Activated naive CD8-positive, alpha-beta T cell treated with anti-CD3 and anti-CD28 coated beads, Interleukin-2, amount 50 U/mL, for 16 hours (primary cell): Measurements from ENCODE around the gene ETS1.

ENCODE experiments used
- DNase-seq: peaks from one replicate; pipeline ENCODE4 v3.0.0-alpha.2; 2020; ENCODE audit warnings: low read depth, low spot score

ETS1 gene

DNA sequence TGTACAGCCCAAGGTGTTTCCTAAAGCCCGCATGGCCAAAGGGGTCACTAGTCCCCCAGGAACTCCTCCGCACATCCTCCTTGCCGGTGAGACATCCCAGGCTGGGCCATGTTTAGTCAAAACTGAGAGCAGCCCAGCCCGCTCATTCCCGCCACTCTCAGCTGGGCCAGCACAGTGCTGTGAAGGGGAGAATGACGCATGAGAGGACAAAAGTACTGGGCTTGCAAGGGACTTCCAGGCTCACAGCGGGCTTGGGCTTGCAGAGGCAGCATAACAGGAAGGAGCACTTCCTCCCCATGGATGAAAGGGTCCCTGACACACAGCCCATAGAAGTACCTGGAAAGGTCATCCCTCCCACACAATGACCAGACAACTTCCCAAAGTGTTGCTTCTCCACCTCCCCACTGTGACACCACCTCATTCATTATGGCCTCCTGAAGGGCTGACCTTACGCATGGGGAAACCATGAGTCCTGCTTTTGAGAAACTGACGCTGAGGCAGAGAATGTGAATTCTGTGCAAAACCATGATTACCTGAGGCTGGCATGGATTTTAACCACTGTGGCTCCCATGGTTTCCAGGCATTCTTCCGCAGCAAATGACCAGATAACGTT lies 19.1 kb downstream of the ETS1 start:
- no peak for DNase-seq

DNA sequence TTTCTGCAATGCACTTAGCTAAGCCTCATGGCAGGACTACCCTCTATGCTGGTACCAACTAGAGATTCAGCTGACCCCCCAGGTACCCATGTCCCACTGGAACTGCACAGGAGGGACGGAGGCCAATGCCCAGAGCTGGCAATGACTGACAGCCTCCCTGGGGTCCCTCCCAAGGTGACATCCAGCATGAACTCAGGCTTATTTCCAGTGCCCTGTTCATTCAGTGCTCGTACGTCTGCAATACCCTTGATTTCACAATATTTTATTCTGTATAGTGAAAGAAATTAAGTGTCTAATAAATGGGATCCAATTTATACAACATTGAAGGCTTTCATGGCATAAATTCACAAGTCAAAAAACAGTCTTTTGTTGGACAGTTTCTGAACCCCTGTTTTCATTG lies 20.2 kb downstream of the ETS1 start:
- DNase-seq, result no peak

DNA sequence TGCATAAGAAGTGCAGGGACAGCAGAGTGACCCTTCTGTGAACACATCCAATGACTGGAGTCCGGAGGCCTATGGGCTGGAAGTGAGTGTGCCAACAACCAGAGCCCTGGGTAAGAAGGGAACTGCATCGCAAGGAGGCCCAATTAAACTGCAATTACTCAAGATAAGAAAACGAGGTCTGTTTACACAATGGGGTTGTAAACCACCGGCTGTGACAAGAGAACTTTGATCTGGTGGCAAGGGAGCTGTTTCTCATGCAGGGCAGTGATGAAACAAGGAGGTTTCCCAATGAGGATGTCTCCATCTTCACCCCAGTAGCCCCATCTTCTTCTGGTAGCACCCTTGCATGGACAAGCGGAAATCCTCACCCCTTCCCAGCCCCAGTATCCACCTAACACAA lies 21.5 kb downstream of the ETS1 start:
- no peak for DNase-seq

DNA sequence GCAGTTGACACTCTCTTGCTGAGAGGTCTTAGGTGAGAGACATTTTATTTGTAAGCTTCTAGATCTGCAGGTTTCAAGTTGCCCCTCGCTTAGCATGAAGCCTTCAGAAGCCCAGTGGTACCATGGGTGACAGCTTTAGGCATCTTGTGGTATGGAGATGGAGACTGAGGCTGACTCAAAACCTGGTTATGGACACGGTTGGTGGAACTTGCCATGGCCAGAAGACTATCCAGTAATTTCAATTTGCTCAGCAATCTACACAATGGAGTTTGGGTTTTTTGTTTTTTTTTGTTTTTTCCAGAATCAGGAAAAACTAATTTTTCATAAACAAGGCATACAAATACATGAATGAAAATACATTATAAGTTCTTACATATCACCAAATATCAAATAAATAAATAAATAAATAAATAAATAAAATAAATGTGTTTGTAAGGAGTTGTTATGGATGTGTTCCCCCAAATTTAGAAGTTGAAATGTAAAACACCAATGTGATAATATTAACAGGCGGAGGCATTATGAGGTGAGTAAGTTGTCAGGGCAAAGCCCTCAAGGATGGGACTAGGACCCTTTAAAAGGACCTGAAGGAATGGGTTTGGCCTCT lies 22.6 kb downstream of the ETS1 start:
- DNase-seq, result no peak

DNA sequence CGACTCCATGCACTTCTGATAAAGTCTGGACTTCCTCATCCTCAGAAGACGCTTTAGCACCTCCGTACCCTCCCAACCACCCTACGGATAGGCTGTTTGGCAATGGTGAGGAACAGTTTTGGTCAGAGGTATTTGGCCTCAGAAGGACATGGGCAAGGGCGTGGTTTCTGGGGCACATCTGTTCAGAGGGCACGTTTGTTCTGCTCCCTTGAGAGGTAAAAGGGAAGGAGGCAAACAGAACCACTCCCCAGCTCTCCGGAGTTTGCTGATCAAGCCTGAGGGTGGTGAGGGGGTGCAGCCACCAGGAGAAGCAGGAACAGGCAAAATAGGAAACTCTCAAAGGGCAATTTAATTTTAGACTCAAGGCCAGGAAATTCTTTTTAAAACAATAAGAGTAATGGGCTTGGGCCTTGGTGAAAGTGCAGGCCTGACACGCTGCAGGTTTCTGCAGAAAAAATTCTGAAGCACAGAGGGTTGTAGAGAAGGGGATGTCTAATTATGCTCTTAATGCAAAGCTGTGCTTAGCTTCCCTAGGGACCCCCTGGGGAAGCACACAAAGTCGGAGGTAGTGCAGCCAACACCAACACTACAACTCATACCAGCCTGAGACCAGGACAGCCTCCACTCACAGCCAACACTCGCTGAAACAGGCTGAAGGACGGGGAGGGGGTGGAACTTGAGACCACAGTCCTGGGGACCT lies 23.3 kb downstream of the ETS1 start:
- no peak for DNase-seq

DNA sequence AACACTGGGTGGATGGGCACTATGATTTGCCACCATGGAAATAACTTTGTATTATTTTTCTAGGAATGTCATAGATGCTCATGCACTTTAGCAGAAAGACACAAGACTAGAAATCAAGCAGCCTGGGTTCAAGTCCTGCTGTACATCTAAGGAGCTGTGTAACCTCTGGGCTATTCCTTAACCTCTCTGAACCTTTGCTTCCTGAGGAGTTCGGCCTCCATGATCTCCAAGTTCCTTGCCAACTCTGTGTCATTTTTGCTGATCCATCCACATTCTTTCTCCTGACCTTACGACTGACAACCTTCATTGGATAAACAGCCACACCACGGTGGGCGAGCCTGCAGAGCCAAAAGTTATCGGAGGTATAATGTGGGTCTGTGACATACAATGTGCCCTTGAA lies 24.1 kb downstream of the ETS1 start:
- no peak for DNase-seq

DNA sequence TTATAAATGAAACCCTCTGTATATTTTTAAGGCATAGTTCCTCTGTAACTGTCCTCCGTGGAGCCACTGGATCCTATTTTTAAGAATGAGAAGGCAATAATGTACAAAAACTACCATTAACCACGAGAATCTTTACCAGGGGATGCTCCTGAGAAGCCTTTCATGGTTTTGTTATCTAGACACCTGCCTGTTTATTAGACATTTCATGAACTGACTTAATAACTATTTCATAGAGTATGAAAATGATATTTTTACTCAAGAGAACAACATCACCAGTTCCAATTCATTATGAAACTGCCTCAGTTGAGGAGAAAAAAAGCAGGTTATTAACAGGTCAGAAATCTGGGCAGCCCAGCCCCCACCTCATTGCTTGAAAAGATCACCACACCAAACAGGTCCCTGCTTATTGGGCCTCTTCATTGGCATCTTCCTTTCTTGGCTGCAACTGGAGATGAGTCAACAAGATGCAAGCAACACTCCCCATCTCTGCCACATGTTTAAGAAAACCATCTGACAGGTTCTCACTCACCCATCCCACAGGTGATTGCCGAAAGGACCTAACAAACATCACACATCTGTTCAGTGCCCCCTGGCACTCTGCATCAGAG lies 27.8 kb downstream of the ETS1 start:
- DNase-seq, result no peak

DNA sequence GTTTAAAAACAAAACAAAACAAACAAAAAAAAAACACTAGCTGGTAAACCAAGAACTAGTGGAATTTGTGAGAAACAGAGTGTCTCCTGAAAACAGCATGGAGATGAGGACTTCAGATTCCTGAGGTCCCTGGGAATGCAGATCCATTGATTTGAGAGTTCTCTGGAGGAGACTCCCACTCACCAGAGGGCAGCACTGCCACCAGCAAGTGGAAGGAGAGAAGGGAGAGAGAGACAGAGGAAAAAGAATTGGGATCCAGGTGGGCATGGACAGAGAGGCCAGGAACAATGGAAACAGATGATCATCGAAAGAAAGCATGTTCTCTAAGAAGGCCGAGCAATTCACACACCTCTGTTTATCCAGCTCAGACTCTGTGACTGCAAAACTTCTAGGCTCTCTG lies 31.8 kb downstream of the ETS1 start:
- no peak for DNase-seq

DNA sequence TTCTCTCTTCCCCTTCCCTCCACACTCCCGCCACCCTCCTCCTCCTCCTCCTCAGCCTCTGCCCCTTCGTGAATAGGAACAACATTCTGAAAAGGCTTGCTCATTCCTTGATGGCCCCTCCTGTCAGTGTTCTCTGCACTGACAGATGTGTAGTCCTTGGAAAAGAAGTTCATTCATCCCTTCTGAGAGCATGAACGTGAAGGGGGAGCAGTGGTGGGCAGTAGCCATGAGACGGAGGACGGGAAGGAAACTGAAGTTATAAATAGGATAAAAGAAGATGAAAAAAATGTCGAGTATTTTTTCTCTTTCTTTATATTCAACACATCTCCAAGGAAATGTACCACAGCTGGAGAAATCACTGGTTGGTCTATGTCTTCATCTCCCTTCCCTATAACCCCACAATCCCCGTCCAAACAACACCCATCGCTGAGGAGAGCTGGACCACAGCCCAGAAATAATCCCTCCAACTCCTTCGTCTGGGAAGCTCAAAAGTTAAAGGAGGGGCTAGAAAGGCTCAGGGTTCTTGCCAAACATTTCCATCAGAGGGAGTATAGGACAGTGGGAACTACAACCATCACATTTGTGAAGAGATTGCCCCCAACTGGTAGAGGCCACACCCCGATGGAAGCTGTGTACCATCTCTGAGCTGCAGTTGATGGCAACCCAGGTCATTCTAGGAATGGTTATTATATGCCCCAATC lies 33.5 kb downstream of the ETS1 start:
- no peak for DNase-seq

DNA sequence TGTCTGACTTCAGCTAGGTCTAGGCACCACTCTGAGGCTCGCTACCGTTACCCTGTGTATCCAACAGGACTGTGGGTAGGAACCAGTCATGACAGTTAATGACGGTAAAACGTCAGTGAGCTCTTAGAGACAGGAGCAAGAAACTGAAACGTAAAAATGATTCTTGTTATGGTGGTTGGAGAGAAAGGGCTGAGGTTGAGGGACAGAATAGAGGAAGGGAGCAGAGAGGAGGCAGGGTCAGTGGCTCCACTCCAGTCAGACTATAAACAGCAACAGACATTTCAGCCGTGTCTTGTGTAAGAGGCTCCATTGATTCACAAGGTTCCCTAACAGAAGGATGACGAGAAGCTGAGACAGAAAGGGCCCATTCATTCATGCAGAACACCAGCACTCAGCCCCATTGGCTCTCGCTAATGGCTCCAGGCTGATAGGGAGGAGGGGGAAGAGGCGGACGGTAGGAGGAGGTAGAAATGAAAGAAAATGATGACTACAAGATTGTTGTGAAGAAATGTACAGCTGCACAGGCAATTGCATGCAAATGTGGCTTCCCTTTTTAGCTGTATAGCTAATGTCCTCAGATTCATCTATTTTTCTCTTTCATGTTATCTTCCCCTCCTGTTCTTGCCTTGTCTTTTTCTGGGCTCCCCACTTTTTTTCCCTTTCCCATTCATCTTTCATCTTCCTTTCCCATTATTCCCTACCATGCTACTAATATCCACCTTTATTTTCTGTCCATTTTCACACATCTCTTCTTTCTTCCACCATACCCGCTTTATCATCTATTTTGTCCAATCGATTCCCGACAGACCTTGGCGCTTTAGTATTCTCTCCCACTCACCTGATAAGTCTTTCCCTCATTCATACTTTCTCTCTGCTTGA lies 34.3 kb downstream of the ETS1 start:
- no peak for DNase-seq

DNA sequence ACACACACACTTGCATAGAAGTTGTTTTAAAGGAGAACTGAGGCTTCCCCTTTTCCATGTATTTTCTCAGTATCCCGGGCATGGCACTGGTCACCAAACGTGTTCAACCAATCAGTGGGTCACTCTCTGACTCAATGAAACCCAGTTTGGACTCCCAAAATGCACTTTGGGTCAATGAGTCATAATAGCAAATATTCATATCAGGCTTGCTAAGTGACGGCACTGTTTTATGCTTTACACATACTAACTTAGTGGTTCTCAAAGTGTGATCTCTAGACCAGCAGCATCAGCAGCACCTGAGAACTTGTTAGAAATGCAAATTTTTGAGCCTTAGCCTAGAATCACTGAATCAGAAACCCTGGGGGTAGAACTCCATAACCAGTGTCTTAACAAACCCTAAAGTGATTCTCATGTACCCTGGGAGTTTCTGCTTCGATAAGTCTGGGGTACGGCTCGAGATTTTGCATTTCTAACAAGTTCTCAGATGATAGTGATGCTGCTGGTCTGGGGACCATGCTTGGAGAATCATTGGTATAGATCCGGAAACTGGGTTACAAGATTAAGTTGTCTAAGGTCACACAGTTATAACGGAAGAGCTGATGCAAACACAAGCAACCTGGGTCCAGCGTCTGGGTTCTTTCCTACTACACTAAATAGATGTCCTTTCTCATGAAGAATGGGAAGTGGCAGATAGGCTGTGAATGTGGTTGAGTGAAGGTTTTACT lies 35.6 kb downstream of the ETS1 start:
- no peak for DNase-seq

DNA sequence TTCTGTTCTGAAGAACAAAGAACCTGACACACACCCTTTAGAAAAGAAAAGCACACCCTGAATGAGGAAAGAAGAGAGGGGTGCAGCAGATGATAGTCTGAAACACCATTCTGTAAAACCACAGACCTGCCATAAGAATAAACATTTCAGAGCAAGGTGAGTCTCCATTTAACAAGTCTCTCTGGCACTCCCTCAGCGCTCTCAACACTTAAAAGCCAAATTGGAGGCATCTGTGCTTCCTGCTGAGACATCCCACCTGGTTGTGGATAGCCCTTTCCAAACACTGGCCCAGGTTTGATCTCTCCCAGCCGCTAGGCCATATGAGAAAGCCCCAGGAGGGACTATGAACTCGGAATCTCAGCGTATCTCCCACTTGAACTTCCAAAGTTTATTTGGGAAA lies 36.3 kb downstream of the ETS1 start:
- DNase-seq, result no peak

DNA sequence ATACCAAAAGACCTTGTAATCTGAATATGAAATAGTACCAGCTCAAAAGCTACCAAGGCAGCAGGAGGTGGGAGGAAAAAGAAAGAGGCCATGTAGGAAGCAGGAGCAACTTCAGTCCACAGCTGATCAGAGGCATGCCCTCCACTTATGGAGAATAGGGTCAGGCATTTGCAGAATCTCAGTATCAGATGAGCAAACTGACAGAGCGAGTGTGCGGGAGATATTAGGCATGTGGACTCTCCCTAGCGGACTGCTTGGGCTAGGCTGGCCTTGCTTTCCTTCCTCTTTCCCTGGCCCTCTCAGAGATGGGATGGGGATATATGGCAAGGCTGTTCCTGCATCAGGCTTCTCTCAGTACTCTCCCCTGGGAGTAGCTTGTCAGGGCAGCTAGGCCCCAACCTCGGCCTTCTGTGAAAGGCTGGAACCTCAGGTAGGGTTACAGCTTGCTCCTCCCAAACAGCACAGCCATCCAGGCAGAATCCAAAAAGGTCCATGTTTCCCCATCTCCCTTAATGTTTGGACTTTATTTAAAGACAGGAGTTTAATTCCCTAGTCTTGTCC lies 37.0 kb downstream of the ETS1 start:
- DNase-seq, result no peak

DNA sequence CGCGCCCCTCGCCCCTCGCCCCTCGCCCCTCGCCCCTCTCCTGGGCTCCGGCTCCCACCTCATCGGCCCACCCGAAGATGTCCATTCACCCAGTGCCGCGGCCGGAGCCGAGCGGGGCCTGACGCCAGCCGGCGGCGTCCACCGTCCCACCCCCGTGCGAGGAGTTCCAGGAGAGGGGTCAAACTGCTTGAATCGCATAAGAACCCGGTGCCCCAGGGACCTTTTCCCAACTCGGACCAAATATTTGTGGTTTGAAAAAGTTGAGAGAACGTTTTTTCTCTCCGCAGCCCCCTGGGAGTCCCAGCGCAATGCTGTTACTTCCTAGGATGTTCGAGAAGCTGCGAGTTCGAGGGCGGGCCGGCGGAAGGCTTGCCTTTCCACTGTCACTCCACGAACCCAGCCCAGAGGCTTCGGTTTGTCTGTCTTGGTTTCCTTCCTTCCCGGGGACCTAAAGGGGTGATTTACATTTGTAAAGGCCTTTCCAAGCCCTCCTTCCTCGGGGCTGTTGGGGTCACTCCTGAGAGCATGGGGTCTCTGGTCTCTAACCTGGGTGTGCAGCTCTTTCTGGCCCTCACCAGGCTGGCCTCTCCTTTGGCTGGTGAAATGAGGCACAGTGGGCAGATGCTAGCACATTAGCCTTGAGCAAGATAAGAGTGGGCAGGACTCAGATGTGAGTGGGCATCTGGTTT lies 38.0 kb downstream of the ETS1 start:
- DNase-seq, result no peak

DNA sequence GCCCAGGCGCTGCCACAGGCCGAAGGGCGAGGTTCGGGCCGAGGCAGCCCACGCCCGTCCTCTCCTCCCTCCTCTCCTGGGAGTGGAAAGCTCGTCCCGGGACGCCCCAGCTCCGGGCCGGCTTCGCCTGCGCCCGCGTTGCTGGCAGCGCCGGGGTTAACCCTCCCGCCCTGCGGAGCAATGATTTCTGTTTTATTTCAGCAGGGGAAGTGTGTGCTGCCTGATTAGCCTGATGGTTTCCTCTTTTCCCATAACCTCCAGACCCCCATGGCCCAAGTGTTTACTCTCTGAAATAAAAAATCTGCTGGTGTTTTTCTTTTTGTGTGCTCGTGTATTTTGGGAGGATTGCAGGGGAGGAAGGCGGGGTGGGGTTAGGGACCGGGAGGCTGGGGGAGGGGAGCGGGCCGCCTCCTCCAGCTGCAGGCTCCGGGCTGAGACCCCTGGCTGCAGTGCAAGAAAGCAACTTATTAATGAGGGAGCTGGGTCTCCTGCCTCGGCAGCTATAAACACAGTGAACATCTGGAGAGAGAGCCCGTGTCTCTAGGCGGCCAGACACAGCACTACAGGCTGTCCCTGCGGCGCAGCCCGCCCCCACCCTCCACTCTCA lies 38.6 kb downstream of the ETS1 start:
- DNase-seq, result no peak

DNA sequence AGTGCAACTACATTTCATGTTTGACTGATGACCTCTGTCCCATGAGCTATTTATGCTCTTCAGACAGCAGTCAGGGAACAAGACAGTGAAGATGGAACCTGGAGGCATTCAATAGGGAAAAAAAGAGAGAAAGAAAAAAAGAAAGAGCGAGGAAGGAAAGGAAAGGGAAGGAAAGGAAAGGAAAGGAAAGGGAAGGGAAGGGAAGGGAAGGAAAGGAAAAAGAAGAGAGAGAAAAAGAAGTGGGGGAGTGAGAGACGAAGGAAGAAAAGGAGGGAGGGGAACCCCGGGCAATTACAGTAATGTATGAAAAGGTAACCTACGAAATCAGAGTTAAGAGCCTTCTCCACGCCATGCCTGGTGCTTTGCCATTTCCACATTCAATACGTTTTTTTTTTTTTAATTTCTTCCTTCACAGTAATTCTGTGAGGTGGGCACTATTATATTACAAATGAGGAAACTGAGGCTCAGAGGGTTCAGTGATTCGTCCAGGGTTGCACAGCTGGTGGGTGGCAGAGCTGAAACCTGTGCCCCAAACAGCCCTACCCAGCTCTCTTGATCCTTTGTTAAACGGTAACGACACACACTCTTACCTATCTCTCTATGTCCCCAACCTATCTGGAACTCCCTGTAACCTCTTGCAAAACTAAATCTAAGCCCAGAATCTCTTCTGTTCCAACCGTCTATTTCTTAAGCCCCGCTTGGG lies 39.3 kb downstream of the ETS1 start:
- no peak for DNase-seq

DNA sequence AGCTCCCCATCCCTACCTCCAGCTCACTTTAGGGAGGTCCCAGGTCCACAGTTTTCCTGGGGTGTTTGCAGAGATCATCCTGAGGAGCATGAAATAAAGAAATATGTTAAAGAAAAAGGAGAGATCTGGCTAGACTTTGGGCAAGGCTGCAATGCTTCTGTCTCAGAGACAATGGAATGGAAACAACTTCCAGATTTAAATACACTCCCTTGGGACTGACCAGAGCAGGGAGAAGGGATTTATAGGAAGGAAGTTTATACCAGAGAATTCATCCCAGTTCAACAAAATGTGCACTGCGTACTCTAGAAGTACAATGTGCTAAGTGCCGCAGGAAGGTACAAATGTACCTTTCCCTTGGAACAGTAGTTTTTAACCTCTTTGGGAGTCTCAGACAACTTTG lies 40.4 kb downstream of the ETS1 start:
- no peak for DNase-seq

DNA sequence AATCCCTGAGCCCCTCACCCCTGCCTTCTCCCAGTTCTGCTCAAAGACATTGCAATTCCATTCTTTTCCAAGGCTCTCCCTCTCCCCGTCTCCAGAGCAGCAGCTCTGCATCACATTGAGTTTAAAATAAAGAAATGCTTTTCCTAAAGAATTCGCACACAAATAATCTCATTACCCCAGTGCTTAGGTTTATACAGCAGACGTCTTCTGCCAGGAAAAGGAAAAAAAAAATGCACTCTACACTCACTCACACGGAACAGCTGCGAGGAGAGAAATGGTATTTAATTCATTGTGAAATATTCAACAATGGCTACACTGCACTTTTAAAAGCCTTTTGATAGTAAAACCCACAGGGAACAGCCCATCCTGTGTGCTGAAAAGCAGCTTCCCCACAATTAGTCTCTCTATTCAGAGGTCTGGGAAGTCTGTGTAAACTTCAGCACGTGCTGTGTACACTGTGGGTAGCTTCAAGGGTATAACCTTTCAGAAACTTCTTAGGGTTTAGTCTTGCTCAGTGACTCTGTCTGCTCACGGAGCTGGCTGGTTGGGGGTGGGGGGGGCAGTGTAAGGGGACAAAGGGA lies 42.8 kb downstream of the ETS1 start:
- DNase-seq, result no peak
